HG03378 (cell line): ENCODE data around the gene WBP1.
A peak's percentile ranks its signal among the peaks of the same experiment; 100 is the strongest.
"Not testable (repeated sequence)": the region's sequence is repeated elsewhere in the genome, so short reads cannot be mapped to it uniquely, and the experiment has no call there.

ENCODE experiments used
- ATAC-seq: cut with Tn5 transposase; IDR thresholded peaks from one replicate; pipeline ENCODE4 v1.9.1; 2021; ENCODE audit warnings: mild to moderate bottlenecking, moderate library complexity; ENCODE audit not compliant: unreplicated experiment

The WBP1 gene

DNA sequence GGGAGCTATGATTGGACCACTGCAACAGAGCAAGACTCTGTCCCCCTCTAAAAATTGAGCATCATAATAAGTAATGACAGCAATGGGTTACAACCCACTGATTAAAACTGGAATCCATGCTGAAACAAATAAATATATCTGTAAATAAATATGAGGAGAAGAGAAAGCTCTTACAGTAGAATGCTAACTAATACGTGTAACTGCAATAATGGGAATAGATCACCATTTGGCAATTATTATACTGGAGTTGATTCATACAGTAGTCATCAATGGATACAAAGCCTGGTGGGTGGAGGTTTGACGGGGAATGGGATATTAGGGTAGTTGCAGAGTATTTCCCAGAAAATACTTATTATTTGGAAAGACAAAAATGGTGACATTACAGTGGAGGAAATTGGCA lies 9.5 kb upstream of the WBP1 start:
- ATAC-seq: no peak

- ATAC-seq: no peak
Observed at GRCh38 chr2:74450570-74451190, 7.6 kb upstream of the WBP1 start.

DNA sequence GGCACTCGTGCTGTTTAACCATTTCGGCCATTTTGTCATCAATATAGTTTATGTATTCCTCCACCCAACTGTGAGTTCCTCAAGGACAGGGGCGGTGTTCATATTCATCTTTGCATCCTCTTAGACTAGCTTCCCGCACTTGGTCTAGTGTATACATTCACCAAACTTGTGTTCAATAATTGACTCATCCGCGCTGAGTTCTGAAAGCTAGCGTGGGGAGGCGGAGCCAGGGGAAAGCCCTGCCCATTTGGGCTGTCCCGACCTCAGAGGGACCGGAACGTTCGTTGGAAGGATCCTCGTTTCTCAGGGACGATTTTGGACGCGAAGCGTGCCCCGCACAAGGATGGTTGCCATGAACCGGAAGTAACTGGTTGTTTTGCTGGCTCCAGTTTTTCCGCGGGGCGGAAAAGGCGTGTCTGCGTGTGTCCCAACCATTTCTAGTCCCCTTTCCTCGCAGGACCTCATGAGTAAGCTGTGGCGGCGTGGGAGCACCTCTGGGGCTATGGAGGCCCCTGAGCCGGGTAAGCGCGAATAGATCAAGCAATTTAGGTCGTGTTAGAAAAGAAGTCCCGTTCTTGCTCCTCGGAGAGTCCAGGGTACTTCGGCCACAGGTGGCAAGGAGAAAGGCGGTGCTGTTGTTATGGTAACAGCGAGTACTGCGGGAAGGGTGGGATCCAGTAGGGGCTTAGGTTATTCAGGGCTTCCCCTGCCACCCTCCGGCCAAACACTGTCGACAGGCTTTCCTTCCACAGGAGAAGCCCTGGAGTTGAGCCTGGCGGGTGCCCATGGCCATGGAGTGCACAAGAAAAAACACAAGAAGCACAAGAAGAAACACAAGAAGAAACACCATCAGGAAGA lies 3.4 kb upstream of the WBP1 start, which contains the start of gene INO80B:
Gene INO80B, plus strand, starts transcription at position 434 of the 858 bp plus-strand sequence. Its CDS starts 30 bp downstream, at position 464.
- ATAC-seq: peak; percentile 51

- no peak for ATAC-seq
Observed at GRCh38 chr2:74457129-74457548, 1.1 kb upstream of the WBP1 start.

GRCh38 chr2:74457549-74458131 lies 598 bp upstream of the WBP1 start:
- peak; percentile 19 for ATAC-seq

GRCh38 chr2:74458938-74459363 lies 713 bp downstream of the WBP1 start:
- no peak for ATAC-seq

DNA sequence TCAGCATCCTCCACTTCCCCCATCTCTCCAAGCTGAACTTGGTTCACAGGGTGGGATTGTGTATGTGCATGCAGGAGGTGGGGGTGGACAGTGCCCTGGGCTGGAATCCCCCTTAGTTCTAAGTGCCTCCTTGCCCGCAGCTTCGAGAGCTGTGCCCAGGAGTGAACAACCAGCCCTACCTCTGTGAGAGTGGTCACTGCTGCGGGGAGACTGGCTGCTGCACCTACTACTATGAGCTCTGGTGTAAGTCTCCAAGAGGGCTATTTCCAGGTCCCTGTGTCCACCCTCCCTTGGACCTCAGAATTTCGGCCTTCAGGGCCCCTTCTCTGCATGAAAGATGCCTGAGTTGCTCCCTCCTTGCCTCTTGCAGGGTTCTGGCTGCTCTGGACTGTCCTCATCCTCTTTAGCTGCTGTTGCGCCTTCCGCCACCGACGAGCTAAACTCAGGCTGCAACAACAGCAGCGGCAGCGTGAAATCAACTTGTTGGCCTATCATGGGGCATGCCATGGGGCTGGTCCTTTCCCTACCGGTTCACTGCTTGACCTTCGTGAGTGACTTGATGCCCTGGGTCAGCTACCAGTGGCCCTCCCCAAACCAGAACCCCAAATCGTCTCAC lies 1.4 kb downstream of the WBP1 start:
- ATAC-seq: not testable (repeated sequence)

- ATAC-seq: not testable (repeated sequence)
Observed at GRCh38 chr2:74460187-74460586, 1.9 kb downstream of the WBP1 start.

DNA sequence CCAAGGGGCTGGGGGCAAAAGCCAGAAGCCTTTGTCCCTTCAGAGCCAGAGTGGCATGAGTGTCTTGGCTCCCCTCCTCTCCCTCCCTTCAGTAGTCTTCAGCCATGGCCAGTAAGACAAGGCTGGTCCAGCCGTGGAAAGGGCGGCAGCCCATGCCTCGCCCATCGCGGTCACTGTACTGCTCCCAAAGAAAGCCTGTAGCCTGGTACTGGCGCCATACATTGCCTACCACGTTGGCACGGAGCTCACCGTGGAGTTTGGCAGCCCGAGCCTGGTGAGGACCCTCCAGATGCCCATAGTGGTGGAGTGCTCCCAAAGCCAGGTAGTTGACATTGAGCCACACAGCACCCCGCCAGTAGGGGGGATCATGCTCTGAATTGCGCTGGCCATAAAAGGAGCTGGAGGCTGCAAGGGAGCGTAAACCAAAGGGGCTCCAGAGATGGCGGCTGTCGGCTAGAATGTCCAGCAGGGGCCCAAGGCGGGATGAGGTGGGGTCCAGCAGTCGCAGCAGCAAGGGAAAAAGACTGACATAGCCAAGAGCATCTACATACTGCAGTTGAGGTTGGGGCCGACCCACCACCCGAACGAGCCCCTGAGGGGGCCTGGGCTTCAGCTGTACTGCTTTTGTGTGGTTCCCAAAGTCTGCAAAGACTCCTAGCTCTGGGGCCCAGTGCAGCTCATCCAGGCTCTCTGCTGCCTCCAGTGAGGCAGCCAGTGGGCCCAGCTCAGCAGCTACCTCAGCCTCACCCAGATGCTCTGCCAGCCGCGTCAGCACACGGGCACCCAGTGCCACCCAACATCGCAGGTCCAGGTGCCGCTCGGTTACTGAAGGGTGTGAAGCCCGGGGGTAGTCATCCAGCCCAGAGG lies 3.2 kb downstream of the WBP1 start:
- ATAC-seq: no peak

DNA sequence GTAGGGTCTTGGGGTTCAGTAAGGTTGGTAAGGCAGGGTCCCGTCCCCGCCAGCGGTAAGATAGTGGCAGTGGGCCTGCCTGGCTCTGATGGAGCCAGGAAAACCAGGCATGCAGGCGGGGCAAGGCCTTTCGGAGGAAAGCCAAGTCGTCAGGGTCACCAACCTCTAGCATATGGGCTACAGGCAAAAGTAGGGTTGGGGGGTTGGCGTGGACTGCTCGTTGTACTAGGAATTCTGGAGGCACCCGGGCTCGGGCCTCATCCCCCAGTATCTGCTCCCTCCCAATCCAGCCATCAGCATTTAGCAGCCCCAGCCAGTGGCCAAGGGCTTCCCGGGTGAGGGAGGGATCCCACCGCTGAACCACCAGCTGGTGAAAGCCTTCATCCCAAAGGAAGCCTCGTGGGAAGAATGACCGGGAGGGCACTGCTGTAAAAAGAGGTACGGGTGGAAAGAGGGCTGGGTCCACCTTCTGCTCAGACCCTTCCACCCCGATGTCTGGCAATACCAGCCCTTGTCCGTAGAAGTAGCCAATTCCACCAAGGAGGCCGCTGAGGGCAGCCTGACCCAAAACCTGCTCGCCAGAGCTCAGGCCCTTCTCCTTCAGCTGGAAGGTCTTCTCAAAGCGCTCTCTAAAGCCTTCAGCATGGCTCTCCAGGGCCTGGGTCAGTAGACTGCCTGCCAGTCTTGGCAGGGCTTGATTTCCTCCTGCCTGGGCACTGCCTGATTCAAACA lies 4.0 kb downstream of the WBP1 start:
- ATAC-seq: no peak

- ATAC-seq: no peak
Observed at GRCh38 chr2:74462786-74463105, 4.5 kb downstream of the WBP1 start.

GRCh38 chr2:74464406-74464805 lies 6.2 kb downstream of the WBP1 start:
- ATAC-seq: no peak

- ATAC-seq: not testable (repeated sequence)
Observed at GRCh38 chr2:74470742-74471141, 12.5 kb downstream of the WBP1 start.

- ATAC-seq: no peak
Observed at GRCh38 chr2:74471332-74472065, 13.3 kb downstream of the WBP1 start.

DNA sequence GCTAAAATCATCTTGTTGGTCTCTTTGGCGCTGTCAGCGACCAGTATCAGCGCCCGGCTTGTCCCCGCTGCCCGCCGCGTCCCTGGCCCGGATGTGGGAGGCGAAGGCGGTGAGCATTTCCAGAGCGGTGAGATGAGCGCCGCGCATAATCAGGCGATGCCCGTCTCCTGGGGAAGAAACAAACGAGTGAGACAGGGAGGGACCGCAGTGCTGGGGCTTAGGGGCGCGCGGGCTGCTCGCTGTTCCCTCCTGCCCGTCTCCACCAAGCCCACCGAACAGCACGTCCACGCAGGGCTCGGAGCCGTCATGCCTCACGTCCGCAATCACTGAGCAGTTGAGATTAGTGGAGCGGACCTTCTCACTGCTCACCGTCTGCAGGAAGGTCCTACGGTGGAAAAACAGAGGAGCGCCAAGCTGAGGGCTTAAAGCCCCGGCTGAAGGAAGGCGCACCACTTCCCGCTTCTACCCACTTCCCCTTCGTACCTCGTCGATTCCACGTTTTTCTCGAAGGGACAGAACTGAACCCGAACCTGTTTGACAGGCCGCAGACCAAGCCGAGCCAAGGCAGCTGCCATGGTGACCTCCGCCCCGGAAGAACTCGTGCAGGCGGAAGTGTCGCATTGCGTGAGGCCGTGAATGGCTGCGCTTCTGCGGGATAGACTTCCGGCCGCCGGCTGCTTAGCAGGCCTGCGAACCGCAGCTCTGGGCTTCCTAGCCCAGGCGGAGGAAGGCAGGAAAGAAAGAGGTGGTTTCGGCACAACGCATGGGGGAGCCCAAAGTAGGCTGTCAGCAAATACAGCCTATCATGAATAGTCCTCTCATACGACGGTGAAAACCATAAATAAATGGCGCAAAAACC lies 14.1 kb downstream of the WBP1 start, which contains the start of gene MRPL53:
Gene MRPL53, minus strand, starts transcription at position 595 of the 859 bp plus-strand sequence. Its CDS starts 20 bp downstream, at position 575.
- peak; percentile 76 for ATAC-seq

- peak; percentile 2 for ATAC-seq
Observed at GRCh38 chr2:74472945-74473258, 14.7 kb downstream of the WBP1 start.

- ATAC-seq: no peak
Observed at GRCh38 chr2:74474481-74474880, 16.2 kb downstream of the WBP1 start.

DNA sequence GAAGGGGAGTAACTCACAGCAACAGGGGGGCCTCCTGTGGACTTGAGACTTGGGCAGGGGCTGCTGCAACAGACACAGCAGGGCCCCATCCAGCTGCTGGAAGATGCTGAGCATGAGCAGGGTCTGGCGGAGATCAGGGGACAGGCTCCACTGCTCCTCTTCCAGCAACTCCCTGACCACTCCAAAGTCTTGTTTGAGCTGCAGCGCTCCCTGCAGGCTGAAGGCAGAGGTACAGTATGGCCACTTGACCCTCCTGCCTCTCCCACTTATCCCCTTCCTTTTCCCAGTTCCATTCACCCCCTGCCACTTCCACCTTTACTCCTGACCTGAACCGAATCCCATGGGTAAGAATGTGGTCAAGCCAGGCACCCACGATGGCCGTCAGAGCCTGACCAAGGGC lies 16.7 kb downstream of the WBP1 start:
- ATAC-seq: no peak
